Stimulated activated CD4-positive, alpha-beta T cell treated with anti-CD3 and anti-CD28 coated beads, Interleukin-1b, Interleukin-23, amount 100 ng/mL, for 1 hour (primary cell): Measurements from ENCODE around the gene CDK15.
"Not testable (repeated sequence)": the region's sequence is repeated elsewhere in the genome, so short reads cannot be mapped to it uniquely, and the experiment has no call there.

ENCODE experiments used
- DNase-seq, 2 donors: peaks; one replicate each; pipeline ENCODE4 v3.0.0-alpha.2; 2020; ENCODE audit warnings: low read depth in 2 of 2

The CDK15 gene

GRCh38 chr2:201790291-201790690, 16.0 kb upstream of the CDK15 start:
- DNase-seq: no peak

- no peak for DNase-seq
These were observed 15.3 kb upstream of the CDK15 start for GRCh38 chr2:201790989-201791388.

- no peak for DNase-seq
These were observed 12.7 kb upstream of the CDK15 start for GRCh38 chr2:201793631-201794030.

GRCh38 chr2:201794294-201794693, 12.0 kb upstream of the CDK15 start:
- no peak for DNase-seq

DNA sequence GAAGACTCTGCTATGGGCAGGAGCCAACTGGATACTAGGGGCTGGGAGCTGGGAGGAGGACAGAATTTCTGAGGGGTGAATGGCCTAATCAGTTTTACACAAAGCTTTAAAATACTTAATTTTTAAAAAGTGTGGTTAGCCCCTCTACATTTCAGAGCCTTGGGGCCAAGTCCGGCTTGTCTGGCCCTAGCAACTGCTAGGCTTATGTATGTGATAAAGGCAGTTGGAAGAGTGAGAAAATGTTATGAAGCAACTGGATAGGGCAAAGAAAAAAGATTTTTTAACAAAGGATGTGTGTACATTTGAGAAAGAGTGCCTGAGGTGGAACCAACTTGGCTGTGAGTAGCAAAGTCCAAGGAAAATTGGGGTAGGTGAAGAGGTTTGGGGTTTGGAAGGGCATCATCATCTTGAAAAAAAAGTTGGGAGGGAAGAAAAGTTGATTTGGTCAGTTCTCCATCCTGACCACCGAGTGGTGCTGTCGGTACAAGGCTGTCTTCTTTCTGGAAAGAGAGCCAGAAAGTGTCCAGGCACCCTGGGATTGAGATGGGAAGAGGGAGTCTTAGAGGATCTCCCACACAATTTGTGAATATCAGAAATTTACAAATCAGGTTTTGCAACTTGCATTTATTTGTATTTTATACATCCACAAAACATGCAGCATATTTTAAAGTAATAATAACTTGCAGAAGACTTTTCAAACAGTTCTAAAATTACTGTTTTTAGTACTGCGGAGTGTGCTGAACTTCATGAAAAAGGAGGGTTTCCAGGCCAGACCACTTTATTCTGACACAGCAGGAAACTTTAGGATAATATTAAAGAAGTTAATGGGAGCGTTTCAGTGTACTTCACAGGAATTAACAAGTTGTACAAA, 10.5 kb upstream of the CDK15 start:
- DNase-seq: no peak

- DNase-seq: no peak
These were observed 9.9 kb upstream of the CDK15 start for GRCh38 chr2:201796478-201796865.

DNA sequence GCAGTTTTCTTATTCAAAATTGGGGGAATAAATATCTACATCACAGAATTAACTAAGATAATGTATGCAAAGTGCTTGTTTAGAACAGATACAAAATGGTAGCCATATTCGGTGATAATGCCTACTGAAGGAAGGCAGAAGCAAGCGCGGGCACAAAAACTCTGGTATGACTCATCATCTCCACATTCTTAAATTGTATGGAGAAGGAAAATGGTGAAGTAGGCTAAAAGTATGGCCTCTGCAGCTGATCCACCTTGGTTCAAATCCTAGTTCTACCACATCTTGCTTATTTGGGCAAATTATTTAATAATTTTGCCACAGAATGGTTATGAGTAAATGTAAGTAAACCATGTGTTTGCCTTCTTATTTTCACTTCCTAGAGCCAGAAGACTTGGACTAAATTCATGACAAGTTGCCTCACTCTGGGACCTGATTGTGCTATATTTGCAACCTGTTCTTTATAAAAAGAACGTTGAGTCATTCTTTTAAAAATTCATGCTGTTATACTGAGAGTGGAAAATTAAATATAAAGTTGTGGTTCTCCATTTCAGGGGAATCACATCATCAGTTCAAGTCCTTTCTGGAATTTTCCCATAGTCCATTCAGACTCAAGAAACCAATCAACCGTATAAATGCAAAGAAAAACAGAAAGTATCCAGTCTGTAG, 9.0 kb upstream of the CDK15 start:
- DNase-seq: no peak

DNA sequence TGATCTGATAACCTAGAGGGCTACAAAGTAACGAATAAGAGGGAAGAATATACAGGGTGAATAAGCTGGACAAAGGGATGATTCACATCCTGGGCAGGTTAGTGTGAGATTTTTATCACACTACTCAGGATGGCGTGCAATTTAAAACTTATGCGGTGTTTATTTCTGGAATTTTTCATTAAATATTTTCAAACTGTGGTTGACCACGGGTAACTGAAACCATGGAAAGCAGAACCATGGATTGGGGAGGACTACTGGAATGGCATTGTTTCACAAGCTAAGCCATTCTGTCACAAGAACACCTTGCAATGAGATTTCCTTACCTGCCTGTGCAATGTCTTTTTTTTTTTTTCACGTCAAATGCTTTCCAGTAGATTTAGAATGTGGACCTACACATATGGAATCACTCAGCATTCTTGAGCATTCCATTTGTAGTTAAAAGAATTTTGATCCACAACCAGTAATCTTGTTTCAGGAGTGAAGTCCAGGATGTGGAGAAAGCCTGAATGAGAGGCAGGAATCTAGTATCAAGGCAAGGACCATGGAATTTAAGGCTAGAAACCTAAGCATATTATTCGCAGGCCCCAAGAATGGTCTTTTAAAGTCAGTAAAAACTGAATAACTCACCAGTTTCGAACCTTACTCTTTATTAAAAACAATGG, 8.0 kb upstream of the CDK15 start:
- no peak for DNase-seq

DNA sequence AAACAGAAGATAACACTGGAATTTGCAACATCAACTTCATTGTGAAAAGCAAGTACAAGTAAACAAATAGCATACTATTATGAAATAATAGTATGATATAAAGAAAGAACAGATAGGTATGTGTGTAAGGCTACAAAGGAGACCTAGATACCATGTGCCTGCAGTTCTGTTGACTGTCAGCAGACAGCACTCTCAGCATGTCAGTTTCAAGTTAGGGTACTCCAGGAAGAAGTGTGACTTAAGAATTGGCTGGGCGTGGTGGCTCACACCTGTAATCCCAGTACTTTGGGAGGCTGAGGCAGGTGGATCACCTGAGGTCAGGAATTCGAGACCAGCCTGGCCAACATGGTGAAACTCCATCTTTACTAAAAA, 7.4 kb upstream of the CDK15 start:
- not testable (repeated sequence) for DNase-seq

- no peak for DNase-seq
These were observed 1.2 kb downstream of the CDK15 start for GRCh38 chr2:201807452-201807999.

DNA sequence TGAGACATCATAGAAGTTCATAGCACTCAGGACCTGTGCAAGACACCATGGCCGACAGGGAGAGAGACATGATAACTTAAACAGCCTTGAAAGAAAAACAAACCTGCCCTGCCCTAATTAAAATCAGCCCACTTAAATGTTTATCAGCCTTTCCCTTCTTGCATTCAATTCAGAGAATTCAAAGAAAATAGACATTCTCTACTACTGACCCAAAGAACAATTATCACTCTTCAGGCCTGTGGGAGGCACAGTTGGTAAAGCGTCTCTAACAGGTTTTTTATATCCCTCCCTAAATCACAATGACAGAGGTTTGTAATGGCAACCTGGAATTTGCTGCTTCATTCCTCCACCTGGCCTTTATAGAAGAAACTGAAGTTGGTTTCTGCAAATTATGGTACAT, 1.7 kb downstream of the CDK15 start:
- no peak for DNase-seq

GRCh38 chr2:201809633-201810032, 3.3 kb downstream of the CDK15 start:
- no peak for DNase-seq

DNA sequence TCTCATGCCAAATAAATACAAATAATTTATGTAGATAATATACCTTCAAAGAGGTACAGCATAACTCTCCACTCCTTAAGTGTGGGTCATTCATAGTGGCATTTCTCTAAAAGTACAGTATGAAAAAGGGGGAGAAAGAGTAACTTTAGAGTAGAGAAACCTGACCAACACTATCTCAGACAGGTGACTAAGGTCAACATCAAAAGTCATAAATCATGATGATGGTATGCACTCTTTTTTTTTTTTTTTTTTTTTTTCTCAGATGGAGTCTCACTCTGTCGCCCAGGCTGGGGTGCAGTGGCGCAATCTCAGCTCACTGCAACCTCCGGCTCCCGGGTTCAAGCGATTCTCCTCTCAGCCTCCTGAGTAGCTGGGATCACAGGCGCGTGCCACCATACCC, 4.3 kb downstream of the CDK15 start:
- DNase-seq: not testable (repeated sequence)

DNA sequence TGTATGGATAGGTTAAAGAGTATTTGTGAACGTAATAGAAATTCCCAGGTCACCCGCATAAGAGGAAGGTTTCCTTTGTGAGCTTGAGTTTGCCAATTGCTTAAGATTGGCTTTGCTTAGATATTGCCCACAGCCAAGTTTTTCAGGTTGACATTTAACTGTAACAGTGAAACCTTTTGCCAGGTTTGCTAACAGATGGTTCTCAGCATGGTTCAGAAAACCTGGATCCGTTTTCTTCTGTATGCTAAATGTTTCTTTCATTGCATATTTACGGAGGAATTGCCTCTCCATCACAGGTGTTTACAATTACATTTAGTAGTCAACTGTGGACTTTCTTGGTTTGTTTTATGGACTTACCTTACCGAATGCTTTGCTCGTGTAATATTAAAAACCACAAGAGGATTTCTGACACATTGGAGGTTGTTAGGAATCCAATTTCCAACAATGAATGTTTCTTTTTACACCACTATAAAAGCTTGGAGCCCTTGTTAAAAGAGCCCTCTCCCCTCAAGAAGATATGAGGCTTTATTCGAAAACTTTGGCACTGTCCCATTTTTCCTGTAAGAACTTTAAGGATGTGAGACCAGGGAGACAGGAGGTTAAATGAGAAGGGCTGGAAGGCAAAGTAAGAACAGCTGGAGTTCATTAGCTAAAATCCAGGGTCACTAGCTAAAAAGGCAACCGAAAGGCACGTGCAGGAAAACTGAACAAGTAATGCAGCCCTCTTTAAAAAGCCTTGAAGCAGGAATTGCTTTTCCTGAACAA, 7.8 kb downstream of the CDK15 start:
- DNase-seq: no peak

GRCh38 chr2:201816657-201817575, 10.6 kb downstream of the CDK15 start:
- DNase-seq: no peak

DNA sequence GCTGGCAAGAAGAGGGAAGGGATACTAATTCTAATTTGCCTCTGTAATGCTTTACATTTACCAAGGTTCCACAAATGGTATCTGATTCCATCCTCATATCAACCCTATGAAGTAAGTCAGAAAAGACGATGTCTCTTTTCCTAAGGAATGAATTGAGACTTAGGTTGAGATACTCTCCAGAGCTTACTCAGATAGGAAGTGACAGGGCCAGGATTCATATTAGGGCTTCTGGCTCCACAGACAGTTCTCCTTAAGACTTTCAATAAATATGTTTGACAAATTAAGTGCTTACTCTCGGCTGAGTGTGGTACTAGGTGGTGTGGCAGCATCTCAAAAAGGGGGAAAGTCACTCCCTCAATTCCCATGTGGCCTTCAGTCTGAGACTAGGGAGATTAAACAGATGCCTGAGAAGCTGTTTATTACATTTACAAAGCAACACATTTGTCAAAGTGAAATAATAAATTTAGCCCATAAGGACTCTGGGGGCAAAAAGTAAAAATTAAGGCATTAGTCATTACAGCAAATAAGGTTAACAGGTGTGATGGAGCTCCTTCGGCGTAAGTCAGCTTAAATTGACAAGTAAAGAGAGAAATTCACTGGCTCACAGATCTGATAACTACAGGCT, 14.2 kb downstream of the CDK15 start:
- no peak for DNase-seq

DNA sequence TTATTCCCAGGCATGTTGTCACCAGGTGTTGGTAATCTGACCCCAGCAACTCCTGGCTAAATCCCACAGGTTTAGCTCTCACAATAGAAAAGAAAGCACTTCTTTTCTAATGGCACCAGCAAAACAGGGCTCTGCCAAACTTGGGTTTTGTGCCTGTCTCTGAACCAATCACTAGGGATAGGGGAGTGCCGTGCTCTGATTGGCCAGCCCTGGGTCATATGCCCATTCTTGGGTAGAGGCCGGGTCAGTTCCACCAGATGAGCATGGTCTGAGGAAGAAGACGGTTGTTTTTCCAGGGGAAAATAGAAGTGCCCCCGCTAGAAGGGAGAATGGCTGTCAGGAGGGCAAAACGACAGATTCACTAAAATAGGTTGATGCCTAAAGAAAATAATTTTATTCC, 14.7 kb downstream of the CDK15 start:
- DNase-seq: no peak

GRCh38 chr2:201824212-201824611, 17.9 kb downstream of the CDK15 start:
- DNase-seq: no peak

DNA sequence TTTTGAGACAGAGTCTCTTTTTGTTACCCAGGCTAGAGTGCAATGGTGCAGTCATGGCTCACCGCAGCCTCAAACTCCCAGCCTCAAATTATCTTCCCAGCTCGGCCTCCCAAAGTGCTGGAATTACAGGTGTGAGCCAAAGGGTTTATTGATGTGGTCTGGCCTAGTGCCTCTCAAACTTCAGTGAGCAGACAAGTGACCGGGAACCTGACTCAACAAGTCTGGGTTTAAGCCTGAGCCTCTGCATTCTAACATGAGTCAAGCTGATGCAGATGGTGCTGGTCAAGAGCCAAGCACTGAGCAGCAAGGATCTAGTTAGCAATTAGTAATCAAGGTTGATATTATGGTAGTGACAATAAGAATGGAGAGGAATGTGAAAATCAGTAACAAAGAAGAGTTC, 21.3 kb downstream of the CDK15 start:
- DNase-seq: no peak

DNA sequence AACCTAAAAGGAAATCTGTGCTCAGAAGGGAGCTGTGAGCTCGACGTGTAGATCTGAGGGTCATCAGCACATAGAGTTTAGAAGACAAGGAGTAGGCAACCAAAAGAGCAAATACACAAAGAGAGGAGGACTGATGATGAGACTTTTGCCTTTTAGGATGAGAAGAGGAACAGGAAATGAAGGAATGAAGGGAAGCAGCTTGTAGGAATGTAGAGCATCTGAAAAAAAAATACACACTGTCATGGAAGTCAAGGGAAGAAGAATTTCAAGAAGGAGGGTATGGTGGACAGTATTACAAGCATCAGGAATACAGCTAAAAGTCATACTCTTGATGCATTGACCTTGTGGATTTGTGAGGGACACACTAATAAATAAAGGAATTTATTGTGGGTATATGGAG, 21.9 kb downstream of the CDK15 start:
- DNase-seq: no peak
